ENCODE results near the gene MYH9.

MYH9 gene

DNA sequence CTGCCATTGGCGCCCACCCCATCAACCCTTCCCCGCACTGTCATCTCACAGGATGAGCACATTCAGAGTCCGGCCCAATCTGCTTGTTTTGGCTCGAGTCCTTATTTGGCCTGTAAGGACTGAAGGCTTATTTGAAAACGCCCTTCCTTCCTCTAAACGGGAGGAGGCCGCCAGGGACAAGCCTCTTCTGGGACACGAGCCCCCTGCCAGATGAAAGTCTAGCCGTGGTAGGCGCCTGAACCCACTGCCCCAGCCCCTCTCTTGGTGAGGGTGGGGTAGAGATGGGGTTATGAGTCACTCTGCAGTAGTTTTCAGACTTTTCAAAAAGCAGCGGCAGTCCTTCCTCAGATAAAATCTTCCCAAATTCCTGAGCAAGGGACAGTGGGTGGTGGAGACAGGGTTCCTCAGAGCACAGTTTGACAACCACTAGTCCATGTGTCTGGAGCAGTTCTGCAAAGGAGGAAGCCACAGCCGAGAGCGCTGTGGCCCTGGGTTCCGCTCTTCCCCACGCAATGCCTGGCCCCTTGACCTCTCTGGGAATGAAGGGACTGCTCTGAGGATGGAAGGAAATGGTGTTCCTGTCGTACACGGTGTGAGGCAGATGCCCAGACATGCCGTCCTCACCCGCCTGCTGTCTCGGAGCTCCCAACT, 57.0 kb downstream of the MYH9 start:
- DNase-seq (ENCODE audit: low read depth in 2 of 2), result no peak

GRCh38 chr22:36330127-36330526, 57.6 kb downstream of the MYH9 start:
- no peak for DNase-seq (ENCODE audit: low read depth in 2 of 2)

DNA sequence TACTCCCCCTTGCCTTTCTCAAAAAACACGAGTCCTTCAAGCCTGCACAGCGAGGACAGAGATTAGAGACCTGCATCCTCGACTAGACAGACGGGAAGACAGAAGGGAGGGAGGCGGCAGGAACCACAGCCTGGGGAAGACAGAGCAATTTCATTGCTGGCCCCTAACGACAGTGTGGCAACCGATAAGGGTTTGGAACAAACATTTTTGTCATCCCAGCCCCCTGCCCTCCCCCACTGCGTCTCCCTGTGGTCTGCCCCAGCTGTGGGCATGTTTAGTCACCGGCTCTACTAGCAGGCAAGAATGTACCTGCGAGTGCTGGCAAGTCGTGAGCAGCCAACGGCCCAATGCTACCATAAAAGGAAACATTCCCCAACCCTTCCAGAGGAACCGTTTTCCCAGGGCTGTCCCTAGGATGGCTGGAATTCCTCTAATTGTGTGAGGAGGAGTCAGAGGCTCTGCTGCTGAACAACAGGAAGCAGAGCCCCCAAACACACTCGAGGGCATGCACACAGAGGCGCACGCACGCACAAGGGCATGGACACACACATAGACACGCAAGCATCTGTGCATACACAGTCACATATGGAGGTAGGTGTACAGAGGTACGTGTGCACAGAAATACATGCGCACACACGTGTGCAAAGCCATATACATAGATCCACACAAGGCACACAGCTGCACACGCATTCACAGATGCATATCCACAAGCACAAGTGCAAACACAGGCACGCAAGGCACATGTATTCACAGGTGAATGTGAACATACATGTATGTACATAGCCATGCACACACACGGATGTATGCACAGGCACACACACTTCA, 58.3 kb downstream of the MYH9 start:
- peak; percentile 62 to 72 for DNase-seq (ENCODE audit: low read depth in 2 of 2)

DNA sequence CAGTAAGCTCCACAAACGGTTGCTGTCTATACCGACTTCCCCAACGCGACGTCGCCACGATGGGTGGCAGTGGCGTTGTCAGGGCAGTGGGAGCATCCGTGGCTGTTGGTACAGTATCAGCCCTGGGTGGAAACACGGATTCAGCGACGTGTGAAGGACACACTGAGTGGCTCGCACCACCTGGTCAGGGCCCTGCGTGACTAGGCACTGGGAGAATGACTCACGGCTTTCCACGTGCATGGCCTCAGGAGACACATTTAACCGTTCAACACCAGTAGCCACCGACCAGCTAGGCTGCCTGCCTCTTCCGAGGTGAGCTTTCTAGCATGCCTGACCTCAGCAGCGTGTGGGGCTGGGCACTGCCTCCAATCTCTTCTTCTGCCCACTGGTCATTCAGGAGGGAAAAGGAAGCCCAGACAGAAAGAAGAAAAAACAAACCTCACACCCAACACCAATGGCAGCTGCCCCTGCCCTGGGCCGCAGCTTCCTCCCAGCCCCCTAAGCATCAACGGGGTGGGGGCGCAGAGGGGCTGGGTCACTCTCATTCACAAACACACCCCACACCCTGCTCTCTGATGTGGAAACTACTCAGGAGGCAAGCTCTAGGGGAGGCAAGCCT, 59.0 kb downstream of the MYH9 start:
- DNase-seq (ENCODE audit: low read depth in 2 of 2), result no peak

GRCh38 chr22:36327922-36328551, 59.7 kb downstream of the MYH9 start:
- no peak for DNase-seq (ENCODE audit: low read depth in 2 of 2)

DNA sequence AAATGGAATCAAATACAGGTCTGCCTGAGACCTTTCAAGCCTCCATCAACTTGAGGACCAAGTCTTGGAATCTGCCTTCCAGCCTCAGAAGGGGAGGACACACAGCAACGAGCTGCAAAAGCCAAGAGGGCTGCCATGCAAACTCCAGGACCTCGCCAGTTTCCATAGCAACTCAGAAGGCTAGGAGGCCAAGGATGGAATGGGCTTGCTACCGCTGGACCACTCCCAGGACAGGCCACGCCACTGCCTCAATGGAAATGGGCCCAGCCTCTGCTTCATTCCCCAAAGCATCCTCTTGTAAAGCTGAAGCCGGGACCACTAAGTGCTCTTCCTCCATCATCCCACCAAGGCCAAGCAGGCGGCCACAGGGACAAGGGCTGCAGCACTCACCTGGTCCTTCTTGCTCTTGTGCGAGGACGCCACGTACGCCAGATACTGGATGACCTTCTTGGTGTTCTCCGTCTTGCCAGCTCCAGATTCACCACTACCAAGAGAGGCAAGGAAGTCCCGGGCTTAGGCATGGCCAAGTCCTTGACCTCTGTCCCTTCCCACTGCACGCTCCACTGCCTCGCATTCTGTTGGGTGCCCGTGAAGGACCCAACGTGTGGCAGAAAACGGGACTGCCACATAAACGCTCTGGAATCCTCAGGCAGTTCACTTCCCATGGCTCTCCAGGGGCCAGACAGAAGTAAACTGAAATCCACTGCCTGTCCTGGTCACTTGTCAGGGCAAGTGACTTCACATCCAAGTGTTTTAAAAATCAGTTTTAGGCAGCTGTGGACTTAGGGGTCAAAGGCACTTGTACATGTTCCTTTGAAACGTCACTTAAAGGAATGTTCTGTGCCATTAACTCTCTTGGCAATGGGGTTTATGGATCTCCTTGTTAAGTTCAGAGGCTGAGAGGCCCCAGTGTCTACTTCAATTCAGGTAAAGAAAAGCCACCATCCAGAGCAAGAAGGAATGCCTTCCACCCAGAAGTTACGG, 61.3 kb downstream of the MYH9 start:
- DNase-seq (ENCODE audit: low read depth in 2 of 2), result no peak

- DNase-seq (ENCODE audit: low read depth in 2 of 2), result no peak
These were observed 62.4 kb downstream of the MYH9 start for GRCh38 chr22:36325154-36326031.

GRCh38 chr22:36324414-36324813, 63.4 kb downstream of the MYH9 start:
- DNase-seq (ENCODE audit: low read depth in 2 of 2), result no peak

- DNase-seq (ENCODE audit: low read depth in 2 of 2), result no peak
These were observed 63.9 kb downstream of the MYH9 start for GRCh38 chr22:36323855-36324331.

GRCh38 chr22:36323182-36323854, 64.4 kb downstream of the MYH9 start:
- no peak for DNase-seq (ENCODE audit: low read depth in 2 of 2)

GRCh38 chr22:36322602-36322915, 65.2 kb downstream of the MYH9 start:
- no peak for DNase-seq (ENCODE audit: low read depth in 2 of 2)

GRCh38 chr22:36321797-36322601, 65.8 kb downstream of the MYH9 start:
- DNase-seq (ENCODE audit: low read depth in 2 of 2), result no peak

DNA sequence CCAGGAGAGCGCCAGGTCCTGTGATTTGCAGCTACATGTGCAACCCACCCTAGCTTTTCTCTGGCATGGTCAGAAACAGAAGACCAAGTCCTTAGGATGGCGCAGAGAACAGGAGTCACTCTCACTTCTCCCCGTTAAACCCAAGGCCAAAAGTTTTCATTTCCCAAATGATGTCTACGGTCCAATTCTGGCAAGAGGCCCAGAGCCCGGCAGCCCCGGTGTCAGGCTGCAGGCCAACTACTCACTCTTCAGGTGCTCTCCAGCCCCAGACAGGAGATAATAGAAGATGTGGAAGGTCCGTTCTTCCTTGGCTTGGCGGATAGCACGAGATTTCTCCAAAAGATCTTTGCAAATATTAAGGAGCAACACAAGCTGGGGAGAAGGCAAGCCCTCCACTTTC, 67.2 kb downstream of the MYH9 start:
- DNase-seq (ENCODE audit: low read depth in 2 of 2), result no peak

DNA sequence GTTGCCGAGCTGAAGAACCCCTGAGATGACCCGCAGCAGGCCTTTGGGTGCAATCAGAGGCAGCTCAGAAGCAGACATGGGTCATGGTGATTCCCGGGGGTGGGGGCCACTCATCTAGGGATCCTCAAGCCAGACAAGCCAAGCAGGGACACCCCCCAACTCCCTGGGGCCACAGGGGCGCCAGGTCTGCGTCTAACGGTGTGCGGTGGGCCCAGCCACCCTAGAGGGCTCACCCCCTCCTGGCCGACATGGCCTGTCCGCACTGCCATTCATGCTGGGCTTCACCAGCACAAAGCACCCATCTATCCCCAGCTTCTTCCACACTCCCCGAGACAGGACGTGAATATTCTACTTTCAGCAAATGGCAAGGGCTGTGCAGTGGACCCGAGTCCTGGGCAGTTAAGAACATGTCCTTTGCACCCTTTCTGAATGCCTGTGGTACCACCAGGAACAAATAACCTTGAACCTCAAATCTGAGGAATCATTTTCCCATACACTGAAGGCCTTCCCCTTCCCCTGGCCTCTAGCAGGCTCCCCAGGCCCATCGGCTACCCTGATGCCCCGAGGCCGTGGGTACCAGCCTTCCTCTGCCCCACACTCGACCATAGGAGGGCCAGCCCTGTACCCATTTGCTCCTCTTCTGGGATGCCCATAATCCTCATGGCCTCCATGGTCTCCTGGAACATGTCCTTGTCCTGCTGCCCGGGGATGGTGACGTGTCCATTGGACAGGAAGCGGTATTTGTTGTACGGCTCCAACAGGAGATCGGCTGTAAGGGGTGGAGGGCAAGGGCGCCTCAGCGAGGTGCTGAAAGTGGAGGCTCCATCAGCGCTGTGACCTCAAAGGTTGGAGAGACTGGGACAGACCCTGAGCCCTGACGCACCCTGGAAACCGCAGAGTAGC, 67.9 kb downstream of the MYH9 start:
- no peak for DNase-seq (ENCODE audit: low read depth in 2 of 2)

DNA sequence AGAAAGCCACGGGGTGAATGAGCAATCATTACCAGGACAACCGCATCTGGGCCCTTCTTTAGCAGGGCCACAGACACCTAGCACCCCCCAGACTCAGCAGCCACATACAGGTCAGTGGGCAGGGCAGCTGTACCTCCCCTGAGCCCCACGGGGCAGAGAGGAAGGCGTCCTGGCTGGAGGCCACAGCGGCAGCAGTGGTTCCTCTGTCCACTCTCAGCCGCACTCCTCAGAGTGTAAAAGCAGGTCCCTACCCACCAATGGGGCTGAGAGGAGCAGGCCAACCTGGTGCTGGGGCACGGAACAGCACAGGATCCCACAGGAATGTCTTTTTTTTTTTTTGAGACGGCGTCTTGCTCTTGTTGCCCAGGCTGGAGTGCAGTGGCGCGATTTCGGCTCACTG, 69.3 kb downstream of the MYH9 start:
- DNase-seq (ENCODE audit: low read depth in 2 of 2), result no peak

GRCh38 chr22:36317658-36318271, 70.0 kb downstream of the MYH9 start:
- DNase-seq (ENCODE audit: low read depth in 2 of 2), result no peak

DNA sequence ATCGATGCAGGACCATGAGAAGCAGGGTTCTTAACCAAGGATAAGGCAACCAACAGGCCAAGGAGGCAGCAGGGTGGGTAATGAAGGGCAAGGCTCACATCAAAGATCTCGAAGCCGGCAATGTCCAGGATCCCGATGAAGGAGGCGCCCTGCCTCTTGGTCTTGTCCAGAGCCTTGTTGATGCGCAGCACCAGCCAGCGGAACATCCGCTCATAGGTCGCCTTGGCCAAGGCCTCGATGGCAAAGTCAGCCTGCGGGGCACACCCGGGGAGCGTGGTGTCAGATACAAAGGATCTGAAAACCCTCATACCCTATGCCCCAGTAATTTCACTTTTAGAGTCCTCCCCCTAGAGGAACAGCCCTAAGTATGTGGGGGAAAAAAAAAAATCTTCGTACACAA, 71.3 kb downstream of the MYH9 start:
- DNase-seq (ENCODE audit: low read depth in 2 of 2), result no peak
